Type B pancreatic cell (in vitro differentiated cells): Measurements from ENCODE around the gene ADGRG4. TPM values are rescaled to one million over a fixed set of nuclear protein-coding genes. Genes with fewer than 3 reads are reported as not detected.
"Not testable (repeated sequence)": the region's sequence is repeated elsewhere in the genome, so short reads cannot be mapped to it uniquely, and the experiment has no call there.

Experiments used
- DNase-seq: peaks from one replicate; pipeline ENCODE4 v3.0.0; 2021; ENCODE audit warnings: mixed read lengths; ENCODE audit not compliant: unreplicated experiment; ENCODE audit errors: extremely low spot score
- H3K27ac Mint-ChIP-seq: 2 replicates; pipeline ENCODE4 v1.8.0; 2021; ENCODE audit warnings: mild to moderate bottlenecking, mixed read lengths
- H3K27me3 Mint-ChIP-seq: 2 replicates; pipeline ENCODE4 v1.8.0; 2021; ENCODE audit warnings: mixed read lengths
- H3K36me3 Mint-ChIP-seq: 2 replicates; pipeline ENCODE4 v1.8.0; 2021; ENCODE audit warnings: mixed read lengths
- H3K4me1 Mint-ChIP-seq: one replicate; pipeline ENCODE4 v1.8.0; 2021; ENCODE audit warnings: mixed read lengths; ENCODE audit not compliant: unreplicated experiment
- H3K4me3 Mint-ChIP-seq: 2 replicates; pipeline ENCODE4 v1.8.0; 2021; ENCODE audit warnings: mild to moderate bottlenecking, mixed read lengths
- H3K9me3 Mint-ChIP-seq: 2 replicates; pipeline ENCODE4 v1.8.0; 2021; ENCODE audit warnings: mixed read lengths
- CTCF ChIP-seq: fragments of 200-600 bp; sonication (generic); conservative IDR thresholded peaks from 2 replicates; pipeline ENCODE4 v1.5.0; 2021; ENCODE audit warnings: antibody characterized with exemption, mild to moderate bottlenecking
- total RNA-seq: library from RNA; stranded (reverse); gene quantifications from 2 replicates; pipeline ENCODE4 v1.2.1, GENCODE V29; 2021; ENCODE audit warnings: low replicate concordance

The ADGRG4 gene
- total RNA-seq, 1 donor from 2014 or later: 1.2 TPM

GRCh38 chrX:136423724-136424123, 123.0 kb downstream of the ADGRG4 start:
- no peaks in the 10 kb centered on the region for H3K9me3 Mint-ChIP-seq
- no peaks in the 10 kb centered on the region for H3K4me1 Mint-ChIP-seq
- peak overlapping the region; percentile 81 for H3K27ac Mint-ChIP-seq
- H3K36me3 Mint-ChIP-seq: no peaks in the 10 kb centered on the region
- no peak for DNase-seq
- TF ChIP-seq CTCF: no peak
- no peak overlapping the region for H3K4me3 Mint-ChIP-seq
- H3K27me3 Mint-ChIP-seq: no peaks in the 10 kb centered on the region

DNA sequence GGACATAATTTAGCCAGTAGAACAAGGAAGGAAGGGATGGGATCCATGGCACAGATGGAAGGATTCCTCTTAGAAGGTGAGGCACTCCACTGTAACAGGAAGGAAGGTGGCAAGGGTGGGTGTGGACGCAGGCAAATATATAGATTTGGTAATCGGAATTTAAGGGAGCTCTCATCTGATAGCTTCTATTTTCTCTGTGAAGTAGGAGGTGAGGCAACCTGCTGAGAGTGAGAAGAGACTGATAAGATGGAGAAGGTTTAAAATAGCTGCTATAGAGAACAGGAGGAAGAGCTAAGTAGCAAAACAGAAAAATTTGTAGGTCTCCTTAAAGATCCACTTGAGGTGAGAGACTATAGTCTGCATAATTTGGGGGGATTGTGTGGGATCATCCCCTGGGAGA, 125.2 kb downstream of the ADGRG4 start:
- Mint-ChIP-seq H3K27ac (no peak overlapping the region), H3K27me3 (no peaks in the 10 kb centered on the region), H3K4me1 (no peaks in the 10 kb centered on the region), H3K9me3 (no peaks in the 10 kb centered on the region), H3K4me3 (no peak overlapping the region), H3K36me3 (no peaks in the 10 kb centered on the region)
- TF ChIP-seq CTCF: no peak
- DNase-seq: no peak

DNA sequence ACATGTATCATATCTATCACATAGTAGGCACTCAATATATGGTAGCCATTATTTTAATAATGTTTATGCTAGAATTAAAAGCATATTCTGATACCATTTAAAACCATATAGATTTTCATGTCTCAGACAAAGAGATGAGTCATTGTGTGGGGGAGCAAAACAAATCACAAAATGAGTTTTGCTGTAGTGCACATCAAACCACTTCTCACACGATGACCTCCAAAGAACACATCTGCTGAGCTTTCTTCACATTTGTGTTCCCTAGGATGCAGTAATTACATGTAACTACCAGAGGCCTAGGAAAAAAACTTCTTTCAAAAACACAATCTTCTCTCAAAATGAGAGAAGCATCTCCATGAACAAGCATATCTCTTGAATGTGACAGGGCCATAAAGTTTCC, 130.9 kb downstream of the ADGRG4 start:
- Mint-ChIP-seq H3K4me1 (no peaks in the 10 kb centered on the region), H3K27me3 (no peaks in the 10 kb centered on the region), H3K9me3 (no peaks in the 10 kb centered on the region), H3K4me3 (no peak overlapping the region), H3K36me3 (no peaks in the 10 kb centered on the region), H3K27ac (no peak overlapping the region)
- no peak for DNase-seq
- no peak for TF ChIP-seq CTCF

DNA sequence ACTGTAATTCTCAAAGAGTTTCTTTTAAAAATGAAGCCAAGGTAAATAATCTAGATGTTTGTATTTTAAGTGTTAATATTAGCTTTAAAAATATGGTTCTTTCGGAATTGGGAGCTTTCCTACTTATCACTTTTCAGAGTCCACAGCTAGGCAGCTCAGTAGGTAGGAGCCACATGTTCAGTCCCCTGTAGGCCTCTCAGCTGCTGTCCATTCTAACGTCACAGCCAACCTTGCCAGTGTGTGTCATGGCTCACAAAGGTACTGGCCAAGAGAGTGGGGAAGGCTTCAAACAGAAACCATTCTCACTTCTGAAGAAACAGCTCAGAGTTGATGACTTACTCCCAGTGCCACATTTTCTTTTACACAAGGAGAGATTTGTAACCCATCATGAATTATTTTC, 137.0 kb downstream of the ADGRG4 start:
- no peak for TF ChIP-seq CTCF
- H3K27me3 Mint-ChIP-seq: no peaks in the 10 kb centered on the region
- no peak overlapping the region for H3K27ac Mint-ChIP-seq
- no peak for DNase-seq
- H3K4me3 Mint-ChIP-seq: no peak overlapping the region
- no peaks in the 10 kb centered on the region for H3K9me3 Mint-ChIP-seq
- no peaks in the 10 kb centered on the region for H3K4me1 Mint-ChIP-seq
- no peaks in the 10 kb centered on the region for H3K36me3 Mint-ChIP-seq

GRCh38 chrX:136438192-136438591, 137.4 kb downstream of the ADGRG4 start:
- H3K9me3 Mint-ChIP-seq: no peaks in the 10 kb centered on the region
- no peaks in the 10 kb centered on the region for H3K4me1 Mint-ChIP-seq
- no peak for TF ChIP-seq CTCF
- no peaks in the 10 kb centered on the region for H3K27me3 Mint-ChIP-seq
- H3K27ac Mint-ChIP-seq: no peak overlapping the region
- no peak overlapping the region for H3K4me3 Mint-ChIP-seq
- H3K36me3 Mint-ChIP-seq: no peaks in the 10 kb centered on the region
- DNase-seq: no peak

- DNase-seq, H3K36me3 Mint-ChIP-seq, H3K27ac Mint-ChIP-seq, H3K9me3 Mint-ChIP-seq, H3K27me3 Mint-ChIP-seq, H3K4me1 Mint-ChIP-seq, H3K4me3 Mint-ChIP-seq: not testable (repeated sequence)
Measured at GRCh38 chrX:136445674-136446073, 144.9 kb downstream of the ADGRG4 start.
